OCI-LY3 (cell line): Measurements from ENCODE around the gene TEX48.

Experiments
- H2AFZ ChIP-seq: fragments of 200-600, 300-600 bp; shearing (Covaris generic); 2 replicates; pipeline ENCODE4 v1.6.0; 2014; ENCODE audit warnings: antibody characterized with exemption, low read depth, low read length
- H3K27ac ChIP-seq: fragments of 200-600, 300-600 bp; sonication (generic); 2 replicates; pipeline ENCODE4 v1.5.1; 2014; ENCODE audit warnings: mild to moderate bottlenecking, low read length, moderate library complexity, mixed read lengths
- H3K27me3 ChIP-seq: fragments of 200-600, 300-600 bp; sonication (generic); 2 replicates; pipeline ENCODE4 v1.6.1; 2014; ENCODE audit warnings: low read depth, low read length, mixed read lengths
- H3K36me3 ChIP-seq: fragments of 200-600, 300-600 bp; sonication (generic); replicated peaks from 2 replicates; pipeline ENCODE3; 2014; ENCODE audit warnings: low read depth, low read length, mixed read lengths
- H3K4me1 ChIP-seq: fragments of 300-600, 200-600 bp; sonication (generic); 2 replicates; pipeline ENCODE4 v1.6.1; 2014; ENCODE audit warnings: low read length, mixed read lengths
- H3K4me2 ChIP-seq: fragments of 200-600, 300-600 bp; sonication (generic); 2 replicates; pipeline ENCODE4 v1.6.1; 2014; ENCODE audit warnings: low read length, mixed read lengths
- H3K4me3 ChIP-seq: fragments of 300-600, 200-600 bp; sonication (generic); 2 replicates; pipeline ENCODE4 v1.5.1; 2014; ENCODE audit warnings: antibody characterized with exemption, mild to moderate bottlenecking, low read length, moderate library complexity
- H3K79me2 ChIP-seq: fragments of 300-600, 200-600 bp; shearing (Covaris generic); 2 replicates; pipeline ENCODE4 v1.6.1; 2014; ENCODE audit warnings: mild to moderate bottlenecking, low read length, mixed read lengths
- H3K9ac ChIP-seq: fragments of 300-600, 200-600 bp; shearing (Covaris generic); 2 replicates; pipeline ENCODE4 v1.6.0; 2014; ENCODE audit warnings: mild to moderate bottlenecking, low read length, moderate library complexity
- H3K9me3 ChIP-seq: fragments of 200-600, 300-600 bp; shearing (Covaris generic); 2 replicates; pipeline ENCODE4 v1.6.1; 2014; ENCODE audit warnings: low read length, mixed read lengths; ENCODE audit not compliant: insufficient read depth
- H4K20me1 ChIP-seq: fragments of 200-600, 300-600 bp; sonication (generic); 2 replicates; pipeline ENCODE4 v1.6.1; 2016; ENCODE audit warnings: low read length, mixed read lengths; ENCODE audit not compliant: insufficient read depth
- EZH2phosphoT487 ChIP-seq: fragments of 200-600 bp; shearing (Covaris generic); IDR thresholded peaks from 2 replicates; pipeline ENCODE4 v1.6.1; 2018; ENCODE audit warnings: antibody characterized with exemption, mixed run types, low read depth
- TF ChIP-seq, protein P1 (sequence below): fragments of 200-600, 300-600 bp; sonication (generic); IDR thresholded peaks from 2 replicates; pipeline ENCODE4 v1.5.1; 2014; ENCODE audit warnings: antibody characterized with exemption, low read length, low read depth

Gene TEX48

DNA sequence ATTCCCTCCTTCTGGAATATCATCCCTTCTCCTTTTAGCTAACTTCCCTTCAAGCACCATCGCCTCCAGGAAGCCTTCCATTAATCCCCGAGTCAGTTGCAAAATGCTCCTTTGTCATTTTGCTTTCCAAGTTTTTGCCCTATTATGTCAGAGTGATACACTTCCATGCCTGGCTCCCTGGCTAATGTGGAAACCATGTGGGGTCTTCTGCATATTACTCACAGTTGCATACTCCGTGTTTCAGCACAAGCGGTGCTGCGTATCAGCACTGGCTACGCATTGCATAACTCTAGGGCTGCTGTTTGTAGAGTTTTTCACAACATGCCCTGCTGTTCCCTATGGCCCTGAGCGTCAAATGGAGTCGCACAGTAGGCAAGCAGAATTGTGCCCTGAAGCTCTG is 26.3 kb downstream of the TEX48 start:
- no peak overlapping the region for H3K9ac ChIP-seq
- H3K4me2 ChIP-seq, result no peak overlapping the region
- TF ChIP-seq EZH2phosphoT487, result no peak
- TF ChIP-seq, protein P1, sequence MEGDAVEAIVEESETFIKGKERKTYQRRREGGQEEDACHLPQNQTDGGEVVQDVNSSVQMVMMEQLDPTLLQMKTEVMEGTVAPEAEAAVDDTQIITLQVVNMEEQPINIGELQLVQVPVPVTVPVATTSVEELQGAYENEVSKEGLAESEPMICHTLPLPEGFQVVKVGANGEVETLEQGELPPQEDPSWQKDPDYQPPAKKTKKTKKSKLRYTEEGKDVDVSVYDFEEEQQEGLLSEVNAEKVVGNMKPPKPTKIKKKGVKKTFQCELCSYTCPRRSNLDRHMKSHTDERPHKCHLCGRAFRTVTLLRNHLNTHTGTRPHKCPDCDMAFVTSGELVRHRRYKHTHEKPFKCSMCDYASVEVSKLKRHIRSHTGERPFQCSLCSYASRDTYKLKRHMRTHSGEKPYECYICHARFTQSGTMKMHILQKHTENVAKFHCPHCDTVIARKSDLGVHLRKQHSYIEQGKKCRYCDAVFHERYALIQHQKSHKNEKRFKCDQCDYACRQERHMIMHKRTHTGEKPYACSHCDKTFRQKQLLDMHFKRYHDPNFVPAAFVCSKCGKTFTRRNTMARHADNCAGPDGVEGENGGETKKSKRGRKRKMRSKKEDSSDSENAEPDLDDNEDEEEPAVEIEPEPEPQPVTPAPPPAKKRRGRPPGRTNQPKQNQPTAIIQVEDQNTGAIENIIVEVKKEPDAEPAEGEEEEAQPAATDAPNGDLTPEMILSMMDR, result no peak
- H4K20me1 ChIP-seq, result no peaks in the 10 kb centered on the region
- no peak overlapping the region for H2AFZ ChIP-seq
- no peaks in the 10 kb centered on the region for H3K27me3 ChIP-seq
- peaks cover 24% of the 10 kb centered on the region for H3K36me3 ChIP-seq
- no peak overlapping the region for H3K27ac ChIP-seq
- no peaks in the 10 kb centered on the region for H3K79me2 ChIP-seq
- no peak overlapping the region for H3K4me3 ChIP-seq
- H3K9me3 ChIP-seq, result no peaks in the 10 kb centered on the region
- peaks cover 16% of the 10 kb centered on the region for H3K4me1 ChIP-seq

DNA sequence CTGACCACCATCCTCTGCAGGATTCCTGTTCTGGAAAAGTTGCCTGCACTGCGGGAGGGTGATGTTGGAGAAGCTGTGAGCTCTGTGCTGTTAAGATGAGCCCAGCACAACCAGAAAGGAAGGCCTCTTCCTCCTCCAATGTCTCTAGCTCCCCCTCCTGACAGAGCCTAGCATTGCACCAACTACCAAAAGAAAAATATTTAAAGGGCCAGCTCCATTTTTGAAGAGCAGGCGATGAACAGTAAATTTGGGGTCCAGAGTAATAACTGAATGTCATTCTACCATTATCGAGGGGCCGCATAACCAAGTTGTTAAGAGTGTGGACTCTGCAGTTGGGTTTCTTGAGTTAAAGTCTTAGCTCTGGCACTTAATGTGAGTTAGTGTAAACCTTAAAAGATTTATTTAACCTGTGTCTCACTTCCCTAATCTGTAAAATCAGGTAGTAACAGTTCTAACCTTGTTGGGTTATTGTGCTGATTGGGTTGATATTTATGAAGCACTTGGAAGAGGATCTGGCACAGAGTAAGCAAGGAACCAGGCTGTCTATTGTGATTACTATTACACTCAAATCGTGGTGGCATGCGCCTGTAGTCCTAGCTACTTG is 28.3 kb downstream of the TEX48 start:
- H3K79me2 ChIP-seq, result no peaks in the 10 kb centered on the region
- H3K27me3 ChIP-seq, result no peaks in the 10 kb centered on the region
- peaks cover 22% of the 10 kb centered on the region for H3K36me3 ChIP-seq
- peaks cover 16% of the 10 kb centered on the region for H3K4me1 ChIP-seq
- no peaks in the 10 kb centered on the region for H4K20me1 ChIP-seq
- no peak for TF ChIP-seq EZH2phosphoT487
- TF ChIP-seq, protein P1, result peak; percentile 91
- H3K27ac ChIP-seq, result peak overlapping the region; percentile 15; the same call in 1 of the 2 replicates
- no peak overlapping the region for H3K9ac ChIP-seq
- H3K9me3 ChIP-seq, result no peaks in the 10 kb centered on the region
- H2AFZ ChIP-seq, result no peak overlapping the region
- no peak overlapping the region for H3K4me3 ChIP-seq
- no peak overlapping the region for H3K4me2 ChIP-seq

DNA sequence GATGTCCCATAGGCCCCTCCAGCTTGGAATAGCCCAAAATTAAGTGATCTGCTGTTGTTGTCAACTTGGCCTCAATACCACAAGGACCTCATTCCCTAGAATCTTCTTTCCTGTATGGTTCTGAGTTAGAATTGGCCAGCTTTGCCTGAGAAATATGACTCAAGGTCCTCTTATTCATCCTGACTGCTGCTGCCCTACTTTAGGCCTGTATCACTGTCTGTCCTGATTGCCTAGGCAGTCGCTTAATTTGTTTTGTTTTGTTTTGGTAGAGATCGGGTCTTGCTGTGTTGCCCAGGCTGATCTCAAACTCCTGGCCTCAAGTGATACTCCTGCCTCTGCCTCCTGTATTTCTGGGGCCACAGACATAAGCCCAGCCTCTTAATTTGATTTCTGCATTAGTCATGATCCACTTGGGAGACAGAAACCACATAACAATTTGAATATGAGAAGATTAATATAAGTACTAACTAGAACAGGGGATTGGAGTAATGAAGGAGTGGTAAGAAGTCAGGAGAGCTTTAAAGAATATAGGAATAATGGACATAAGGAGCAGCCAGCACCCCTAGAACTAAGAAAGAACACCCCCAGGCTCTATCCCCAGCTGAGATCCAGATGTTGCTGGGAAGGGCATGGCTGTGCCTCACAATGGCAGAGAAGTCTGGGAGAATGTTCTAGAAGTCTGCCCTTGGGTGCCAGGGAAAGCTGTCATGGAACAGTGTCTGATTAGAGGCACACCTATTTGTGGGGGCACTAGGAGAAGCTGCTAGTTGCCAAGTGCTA is 29.0 kb downstream of the TEX48 start:
- H4K20me1 ChIP-seq, result no peaks in the 10 kb centered on the region
- peaks cover 16% of the 10 kb centered on the region for H3K4me1 ChIP-seq
- no peaks in the 10 kb centered on the region for H3K79me2 ChIP-seq
- no peak overlapping the region for H3K9ac ChIP-seq
- no peak overlapping the region for H3K4me2 ChIP-seq
- no peaks in the 10 kb centered on the region for H3K9me3 ChIP-seq
- no peak overlapping the region for H2AFZ ChIP-seq
- no peak overlapping the region for H3K4me3 ChIP-seq
- H3K27me3 ChIP-seq, result no peaks in the 10 kb centered on the region
- TF ChIP-seq EZH2phosphoT487, result no peak
- TF ChIP-seq, protein P1, result no peak
- peaks cover 22% of the 10 kb centered on the region for H3K36me3 ChIP-seq
- peak overlapping the region; percentile 15 for H3K27ac ChIP-seq

DNA sequence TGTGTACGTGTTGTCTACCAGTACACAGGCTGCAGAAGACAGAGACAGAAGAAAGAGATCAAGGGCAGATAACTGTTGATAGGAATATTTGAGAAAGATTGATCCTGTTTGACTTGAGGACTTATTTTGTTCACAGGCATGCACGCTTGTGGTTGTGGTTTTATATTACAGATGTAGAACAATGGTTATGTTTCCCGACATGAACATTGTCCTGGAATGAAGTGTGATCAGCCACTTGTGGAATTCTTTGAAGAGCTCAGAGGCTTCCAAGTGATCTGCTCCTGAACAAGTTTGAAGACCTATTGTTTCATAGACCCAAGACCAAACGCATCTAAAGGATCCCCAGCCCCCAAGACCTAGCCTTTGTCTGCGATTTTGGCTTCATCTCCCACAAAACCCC is 38.1 kb downstream of the TEX48 start:
- Histone ChIP-seq H3K4me1 (no peaks in the 10 kb centered on the region), H3K27ac (no peak overlapping the region), H3K27me3 (no peaks in the 10 kb centered on the region), H3K79me2 (no peaks in the 10 kb centered on the region), H3K9ac (no peak overlapping the region), H3K4me3 (no peak overlapping the region), H3K9me3 (no peaks in the 10 kb centered on the region), H2AFZ (no peak overlapping the region), H3K4me2 (no peak overlapping the region), H4K20me1 (0 out of 2 replicates have a peak, but pooled peaks cover 6% of the 10 kb centered on the region), H3K36me3 (peaks cover 72% of the 10 kb centered on the region)
- no peak for TF ChIP-seq EZH2phosphoT487
- TF ChIP-seq, protein P1, result no peak
